Glomerular visceral epithelial cell (primary cell): Measurements from ENCODE around the gene CLEC4E.
"Not testable (repeated sequence)": the region's sequence is repeated elsewhere in the genome, so short reads cannot be mapped to it uniquely, and the experiment has no call there.

Source experiments
- DNase-seq: peaks from one replicate; pipeline ENCODE4 v3.0.0-alpha.2; 2016; ENCODE audit errors: extremely low spot score

CLEC4E gene, protein sequence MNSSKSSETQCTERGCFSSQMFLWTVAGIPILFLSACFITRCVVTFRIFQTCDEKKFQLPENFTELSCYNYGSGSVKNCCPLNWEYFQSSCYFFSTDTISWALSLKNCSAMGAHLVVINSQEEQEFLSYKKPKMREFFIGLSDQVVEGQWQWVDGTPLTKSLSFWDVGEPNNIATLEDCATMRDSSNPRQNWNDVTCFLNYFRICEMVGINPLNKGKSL

GRCh38 chr12:8540831-8541230, at the start of gene CLEC4E:
TSS of gene CLEC4E (minus strand) at chr12:8540905. CDS start at chr12:8540797, 108 bp downstream.
- peak; percentile 18 for DNase-seq

DNA sequence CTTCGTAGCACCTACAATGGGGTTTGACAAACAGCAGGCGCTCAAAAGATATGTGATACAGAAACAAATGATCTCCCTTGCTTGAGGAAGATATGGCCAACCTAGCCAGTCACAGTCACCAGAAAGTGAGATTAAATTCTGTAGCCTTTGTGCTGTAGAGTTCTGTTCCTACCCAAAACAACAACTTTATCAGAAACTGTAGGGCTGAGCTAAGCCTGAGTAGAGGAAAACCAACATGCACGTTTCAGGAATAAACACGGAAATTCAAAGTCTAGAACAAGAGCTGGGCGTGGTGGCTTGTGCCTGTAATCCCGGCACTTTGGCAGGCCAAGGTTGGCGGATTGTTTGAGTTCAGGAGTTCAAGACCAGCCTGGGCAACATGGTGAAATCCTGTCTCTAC, 49.0 kb upstream of the CLEC4E start:
- DNase-seq: no peak

- not testable (repeated sequence) for DNase-seq
Measured at GRCh38 chr12:8584478-8584877, 43.8 kb upstream of the CLEC4E start.

DNA sequence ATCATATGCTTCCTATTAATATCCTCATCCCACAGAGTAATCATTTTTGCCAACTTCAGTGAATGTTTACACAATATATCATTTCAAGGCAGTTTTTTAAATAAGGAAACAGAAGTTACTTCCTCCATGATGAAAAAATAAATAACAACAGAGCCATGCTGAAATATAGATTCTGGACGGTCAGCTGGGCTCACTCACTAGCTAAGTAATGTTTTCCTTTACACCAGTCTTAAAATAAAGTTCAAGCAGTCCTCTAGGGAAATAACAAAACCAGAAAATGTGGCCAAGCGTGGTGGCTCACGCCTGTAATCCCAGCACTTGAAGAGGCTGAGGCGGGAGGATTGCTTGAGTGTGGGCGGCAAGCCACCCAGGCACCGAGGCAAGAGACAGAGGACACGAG, 43.3 kb upstream of the CLEC4E start:
- DNase-seq: no peak

DNA sequence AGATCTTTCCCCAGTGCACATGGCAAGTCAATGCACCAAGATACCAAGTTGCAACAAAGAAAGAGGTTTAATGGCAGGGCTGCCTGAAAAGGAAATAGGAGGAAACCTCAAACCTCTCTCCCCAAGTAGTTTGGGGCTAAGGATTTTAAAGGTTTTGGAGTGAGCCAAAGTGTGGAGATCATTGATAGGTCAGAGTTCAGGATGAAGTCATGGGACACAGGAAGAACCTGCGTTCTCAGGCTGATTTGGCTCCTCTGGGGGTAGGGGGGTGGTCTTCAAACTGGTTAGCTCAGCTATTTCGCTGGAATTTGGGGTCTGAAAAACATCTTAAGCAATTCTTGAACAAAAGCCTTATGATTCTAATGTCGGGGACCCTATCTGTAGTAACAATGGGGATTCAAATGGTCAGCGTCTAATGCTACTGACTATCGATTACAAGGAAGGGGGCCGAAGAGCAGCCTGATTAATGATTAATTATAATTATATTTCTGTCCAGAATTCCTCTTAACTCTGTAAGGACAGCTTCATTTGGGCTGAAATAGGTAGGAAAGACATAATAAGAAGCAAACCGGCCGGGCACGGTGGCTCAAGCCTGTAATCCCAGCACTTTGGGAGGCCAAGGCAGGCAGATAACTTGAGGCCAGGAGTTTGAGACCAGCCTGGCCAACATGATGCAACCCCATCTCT, 40.5 kb upstream of the CLEC4E start:
- no peak for DNase-seq

DNA sequence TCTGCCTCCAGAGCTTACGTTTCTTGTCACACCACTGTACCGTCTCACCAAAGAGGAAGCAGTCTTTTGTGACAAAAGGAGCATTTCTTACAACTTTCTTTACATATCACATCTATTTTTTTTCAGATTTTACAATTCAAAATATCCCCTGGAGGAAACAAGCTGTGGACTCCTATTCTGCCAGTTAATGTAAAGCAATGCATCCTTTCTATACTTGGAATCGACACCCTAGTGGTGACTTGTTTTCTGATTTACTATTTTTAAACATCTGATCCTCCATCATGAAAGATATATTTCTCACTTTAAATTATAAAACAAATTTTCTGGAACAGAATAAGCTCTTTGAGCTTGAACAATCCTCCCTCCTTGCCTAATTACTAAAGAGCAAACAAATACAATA, 37.2 kb upstream of the CLEC4E start:
- no peak for DNase-seq

- DNase-seq: no peak
Measured at GRCh38 chr12:8572507-8572906, 31.8 kb upstream of the CLEC4E start.

GRCh38 chr12:8566525-8566924, 25.8 kb upstream of the CLEC4E start:
- no peak for DNase-seq

DNA sequence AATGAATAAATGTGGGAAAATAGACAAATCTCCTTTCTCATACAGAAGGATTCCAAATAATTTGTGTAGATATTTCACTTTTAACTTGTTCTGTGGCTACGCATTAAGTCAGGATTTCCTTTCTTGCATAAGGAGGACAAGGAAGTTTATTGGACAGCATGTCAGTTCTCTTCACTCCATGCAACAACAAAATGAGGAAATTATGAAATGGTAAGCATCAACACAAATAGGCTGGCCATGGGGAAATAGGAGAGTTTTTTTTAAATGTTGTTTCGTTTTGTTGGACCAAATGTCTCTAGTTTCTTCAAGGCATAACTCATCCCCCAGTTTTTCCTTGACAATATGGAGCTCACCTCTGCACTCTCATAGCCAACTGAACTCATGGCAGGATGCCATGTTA, 25.3 kb upstream of the CLEC4E start:
- not testable (repeated sequence) for DNase-seq

GRCh38 chr12:8564656-8565055, 24.0 kb upstream of the CLEC4E start:
- no peak for DNase-seq

GRCh38 chr12:8563356-8563755, 22.7 kb upstream of the CLEC4E start:
- DNase-seq: no peak

DNA sequence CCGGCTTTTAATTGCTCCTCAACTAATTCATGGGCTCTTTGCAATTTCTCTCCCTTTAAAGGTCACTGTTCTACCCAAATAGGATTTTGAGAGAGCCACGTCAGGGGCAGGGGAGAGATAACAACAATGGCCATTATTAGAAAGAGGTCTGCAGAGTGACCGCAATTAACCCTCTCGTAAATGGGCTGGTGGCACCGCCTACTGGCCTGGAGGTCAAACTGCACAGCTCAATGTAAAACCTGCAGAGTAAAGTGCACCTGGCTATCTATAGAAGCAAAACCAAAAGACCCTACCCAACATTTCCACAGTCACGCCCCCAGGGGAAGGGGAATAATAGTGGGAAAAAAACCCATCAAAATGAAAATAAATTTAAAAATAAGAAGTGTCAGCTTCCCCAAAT, 21.6 kb upstream of the CLEC4E start:
- no peak for DNase-seq

DNA sequence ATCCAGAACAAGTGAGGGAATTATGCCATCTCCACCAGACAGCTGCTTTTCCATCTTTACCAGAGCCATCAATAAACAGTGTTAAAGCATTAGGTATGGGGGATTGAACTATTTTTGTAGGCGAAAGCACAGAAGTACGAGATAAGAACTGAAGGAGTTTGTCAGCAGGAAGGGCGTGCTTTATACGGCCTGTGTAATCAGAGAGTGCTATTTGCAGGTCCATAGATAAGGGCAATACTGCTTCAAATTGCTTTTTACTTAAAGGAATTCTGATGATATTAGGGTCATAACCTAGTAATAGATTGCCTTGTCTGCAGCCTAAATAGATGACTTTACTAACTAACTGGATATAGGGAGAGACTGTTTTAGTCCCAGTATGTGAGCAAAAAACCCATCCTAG, 20.3 kb upstream of the CLEC4E start:
- DNase-seq: no peak

GRCh38 chr12:8559676-8560075, 19.0 kb upstream of the CLEC4E start:
- no peak for DNase-seq

GRCh38 chr12:8556531-8557097, 15.9 kb upstream of the CLEC4E start:
- DNase-seq: no peak

DNA sequence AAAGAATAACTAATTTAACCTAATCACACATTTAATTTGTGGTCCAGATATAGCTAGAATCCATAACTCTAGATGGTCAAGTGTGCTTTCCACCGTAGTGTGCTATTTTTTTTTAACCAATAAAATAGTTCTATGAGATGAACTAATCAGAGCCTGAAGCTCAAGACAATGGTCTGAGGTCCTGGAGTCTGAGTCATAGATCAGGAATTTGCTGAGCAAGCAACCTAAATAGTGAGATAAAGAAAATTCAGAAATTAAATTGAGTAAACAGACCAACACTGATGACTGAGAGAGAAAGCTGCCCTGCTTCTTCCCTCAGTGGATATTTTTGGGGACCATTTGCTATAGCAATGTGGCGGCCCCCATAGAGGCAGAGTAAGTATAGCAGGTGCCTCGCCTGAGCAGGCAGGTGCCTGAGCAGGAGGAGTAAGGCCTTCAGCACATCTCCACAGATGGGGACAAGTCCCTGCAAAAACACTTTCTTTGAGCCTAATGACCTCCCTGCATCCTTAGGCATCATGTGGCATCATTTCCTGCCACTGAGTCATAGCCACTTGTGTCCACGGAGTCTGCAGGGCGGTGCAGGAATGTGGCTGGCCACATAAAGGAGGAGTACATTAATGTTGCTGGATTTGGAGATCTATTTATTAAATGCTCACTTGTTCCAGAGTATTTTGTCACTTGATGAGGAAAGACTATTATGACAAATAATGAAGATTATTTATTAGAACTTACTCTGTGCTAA, 13.9 kb upstream of the CLEC4E start:
- DNase-seq: peak; percentile 36

GRCh38 chr12:8553088-8553627, 12.5 kb upstream of the CLEC4E start:
- no peak for DNase-seq

GRCh38 chr12:8549381-8549780, 8.7 kb upstream of the CLEC4E start:
- DNase-seq: peak; percentile 30

DNA sequence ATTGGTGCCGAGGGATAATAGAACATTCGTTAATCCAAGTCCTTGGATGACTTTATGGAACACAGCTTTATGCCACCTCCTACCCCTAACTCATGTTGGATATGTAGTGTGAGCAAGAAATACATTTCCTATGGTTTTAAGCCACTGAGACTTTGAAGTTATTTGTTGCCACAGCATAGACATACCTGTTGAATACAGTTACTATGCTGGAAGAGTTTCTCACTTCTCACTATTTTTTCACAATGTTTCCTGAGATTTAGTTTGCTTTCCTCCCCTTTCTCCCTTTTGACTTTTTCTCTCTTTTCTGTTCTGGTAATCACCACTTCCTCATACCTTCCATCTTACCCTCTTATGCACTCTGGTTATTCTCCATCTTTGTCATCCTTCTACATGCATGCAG, 7.5 kb upstream of the CLEC4E start:
- no peak for DNase-seq

DNA sequence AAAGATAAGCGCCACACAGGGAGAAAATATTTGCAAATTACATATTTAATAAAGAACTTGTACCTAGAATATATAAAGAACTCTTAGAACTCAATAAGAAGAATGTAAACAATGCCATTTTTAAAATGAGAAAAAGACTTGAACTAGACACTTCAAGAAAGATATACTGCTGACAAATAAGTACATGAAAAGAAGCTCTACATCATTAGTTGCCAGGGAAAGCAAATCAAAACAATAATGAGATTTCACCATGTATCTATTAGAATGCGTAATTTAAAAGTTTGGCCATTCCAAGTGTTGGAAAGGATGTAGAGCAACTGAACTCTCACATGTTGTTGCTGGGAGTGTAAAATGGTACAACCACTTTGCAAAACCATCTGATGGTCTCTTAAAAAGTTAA, 6.9 kb upstream of the CLEC4E start:
- DNase-seq: no peak

- no peak for DNase-seq
Measured at GRCh38 chr12:8546591-8546990, 5.9 kb upstream of the CLEC4E start.

DNA sequence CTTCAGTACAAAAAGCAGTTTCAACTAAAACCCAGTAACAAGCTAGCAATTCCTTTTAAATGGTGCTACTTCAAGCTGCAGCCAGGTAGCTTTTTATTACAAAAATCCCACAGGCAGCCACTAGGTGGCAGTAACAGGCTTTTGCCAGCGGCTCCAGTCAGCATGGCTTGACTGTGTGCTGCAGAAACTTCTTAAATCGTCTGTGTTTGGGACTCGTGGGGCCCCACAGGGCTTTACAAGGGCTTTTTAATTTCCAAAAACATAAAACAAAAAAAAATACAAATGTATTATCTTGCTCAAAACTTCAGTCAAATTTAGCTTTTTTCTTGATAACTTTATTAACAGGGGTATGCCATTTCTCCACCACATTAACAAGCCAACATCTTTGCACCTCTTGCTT, 3.6 kb upstream of the CLEC4E start:
- DNase-seq: peak; percentile 74
